GM21825 (cell line): ENCODE measurements around the gene CST2.
"Not testable (repeated sequence)": the region's sequence is repeated elsewhere in the genome, so short reads cannot be mapped to it uniquely, and the experiment has no call there.

ENCODE experiments used
- ATAC-seq: cut with Tn5 transposase; IDR thresholded peaks from one replicate; pipeline ENCODE4 v1.9.1; 2021; ENCODE audit warnings: mild to moderate bottlenecking, moderate library complexity; ENCODE audit not compliant: unreplicated experiment

CST2 gene, protein sequence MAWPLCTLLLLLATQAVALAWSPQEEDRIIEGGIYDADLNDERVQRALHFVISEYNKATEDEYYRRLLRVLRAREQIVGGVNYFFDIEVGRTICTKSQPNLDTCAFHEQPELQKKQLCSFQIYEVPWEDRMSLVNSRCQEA

DNA sequence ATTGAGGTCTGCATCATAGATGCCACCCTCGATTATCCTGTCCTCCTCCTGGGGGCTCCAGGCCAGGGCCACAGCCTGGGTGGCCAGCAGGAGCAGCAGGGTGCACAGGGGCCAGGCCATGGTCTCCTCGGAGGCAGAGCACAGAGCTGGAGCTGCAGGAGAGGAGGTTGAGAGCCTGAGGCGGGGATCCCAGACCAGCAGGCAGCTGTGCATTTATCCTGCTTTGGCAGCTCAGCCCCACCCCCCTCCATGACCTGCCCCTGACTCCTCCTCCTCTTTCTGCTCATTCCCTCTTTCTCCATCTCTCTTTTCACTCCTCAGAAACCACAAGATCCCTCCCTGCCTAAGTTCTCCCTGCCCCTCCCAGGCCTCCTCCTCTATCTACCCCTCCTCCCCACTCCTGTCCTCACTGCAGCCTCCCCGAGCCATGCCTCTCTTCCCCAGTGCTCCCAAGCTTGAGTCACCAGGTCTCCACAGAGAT is at the start of gene CST2:
CST2 (minus strand) TSS at position 189 of the 481 bp plus-strand sequence; CDS start at position 120, 69 bp downstream.
- ATAC-seq = no peak

DNA sequence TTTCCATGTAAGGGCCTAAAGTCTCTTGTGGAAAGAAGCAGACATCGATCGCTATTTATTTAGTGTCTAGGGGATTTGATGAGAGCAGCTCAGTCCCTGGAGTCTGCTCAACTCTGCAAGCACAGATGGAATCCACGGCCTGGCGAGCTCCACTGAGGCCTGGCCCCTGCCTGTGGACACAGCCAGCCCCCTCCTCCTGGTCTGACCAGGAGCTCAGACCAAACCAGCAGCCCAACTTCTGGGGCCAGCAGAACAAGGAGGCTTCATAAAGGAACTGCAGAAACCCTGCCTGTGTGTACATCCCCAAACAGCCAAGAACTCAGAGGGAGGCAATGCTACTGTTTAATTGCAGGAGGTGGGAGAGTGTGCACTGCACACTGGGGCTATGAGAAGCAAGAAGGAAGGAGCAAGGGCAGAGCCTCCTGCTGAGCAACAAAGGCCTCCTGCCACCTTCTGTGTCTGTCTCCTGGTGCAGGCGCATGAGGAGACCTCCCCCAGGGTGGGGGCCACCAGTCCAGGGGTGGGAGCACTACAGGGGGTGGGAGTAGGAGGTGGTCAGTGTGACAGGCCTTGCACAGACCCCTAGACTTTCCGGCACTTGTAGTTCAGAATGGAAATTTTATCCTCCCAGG is 49.2 kb upstream of the CST2 start:
- no peak for ATAC-seq

DNA sequence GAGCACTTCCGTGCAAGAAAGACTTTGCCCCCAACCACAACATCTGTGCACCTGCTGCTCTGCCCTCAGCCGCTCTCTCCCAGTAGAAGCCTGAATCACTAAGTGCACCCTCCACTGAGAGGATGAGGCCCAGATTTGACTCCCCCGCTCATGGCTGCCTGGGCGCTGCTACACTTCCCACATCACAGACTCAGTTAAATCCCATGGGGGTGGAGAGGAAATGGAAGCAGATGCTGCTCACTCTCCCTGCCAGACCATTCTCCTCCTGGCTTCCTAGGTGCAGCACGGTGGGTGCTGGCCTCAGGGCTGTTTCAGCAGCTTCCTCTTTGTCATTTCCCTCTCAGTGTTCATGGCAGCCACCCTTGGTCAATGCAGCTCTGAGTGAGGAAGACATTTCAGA is 48.2 kb upstream of the CST2 start:
- ATAC-seq = no peak

DNA sequence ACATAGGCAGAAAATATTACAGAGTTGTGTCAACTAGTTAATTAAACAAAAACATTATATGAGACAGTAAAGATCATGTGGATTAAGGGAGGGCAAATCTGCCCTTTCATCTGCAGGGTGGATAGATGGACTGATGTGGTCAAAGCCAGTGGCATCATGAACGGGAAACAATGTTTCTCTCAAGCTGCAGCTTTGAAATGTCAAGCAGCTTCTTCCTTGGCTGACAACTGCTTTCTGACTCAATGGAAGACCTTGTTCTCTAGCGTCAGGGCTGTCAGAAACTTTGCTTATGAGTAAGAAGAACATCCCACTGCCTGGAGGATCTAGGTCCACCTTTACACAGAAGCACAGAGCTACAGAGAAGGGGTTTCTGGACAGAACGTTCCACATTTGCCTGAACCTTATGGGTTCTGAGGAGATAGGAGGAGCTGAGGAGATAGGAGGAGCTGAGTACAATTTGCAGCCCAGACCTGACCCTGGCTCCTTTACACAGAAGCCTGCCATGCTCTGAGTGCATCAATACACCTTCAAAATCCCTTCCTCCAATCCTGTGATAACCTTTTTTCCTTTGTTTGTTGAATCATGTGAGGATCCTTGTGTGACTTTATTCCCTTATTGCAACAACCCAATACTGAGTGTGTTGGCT is 47.0 kb upstream of the CST2 start:
- no peak for ATAC-seq

DNA sequence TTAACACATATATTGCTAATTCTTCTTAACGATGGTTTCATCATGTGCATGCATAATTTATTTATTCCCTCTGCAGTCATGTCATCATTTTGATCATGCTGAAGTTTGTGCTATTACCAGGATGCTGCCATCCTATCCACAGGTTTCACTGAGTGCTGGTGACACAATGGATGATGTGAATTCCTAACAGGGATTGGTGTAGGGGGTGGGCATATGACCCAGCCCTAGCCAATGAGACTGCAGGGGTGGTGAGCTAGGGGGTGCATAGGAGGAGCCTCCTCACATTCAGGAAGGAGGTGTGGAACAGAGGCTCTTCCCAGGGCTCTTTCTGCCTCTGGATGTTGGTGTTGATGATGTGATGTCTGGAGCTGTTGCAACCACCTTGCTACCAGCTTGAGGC is 45.5 kb upstream of the CST2 start:
- no peak for ATAC-seq

DNA sequence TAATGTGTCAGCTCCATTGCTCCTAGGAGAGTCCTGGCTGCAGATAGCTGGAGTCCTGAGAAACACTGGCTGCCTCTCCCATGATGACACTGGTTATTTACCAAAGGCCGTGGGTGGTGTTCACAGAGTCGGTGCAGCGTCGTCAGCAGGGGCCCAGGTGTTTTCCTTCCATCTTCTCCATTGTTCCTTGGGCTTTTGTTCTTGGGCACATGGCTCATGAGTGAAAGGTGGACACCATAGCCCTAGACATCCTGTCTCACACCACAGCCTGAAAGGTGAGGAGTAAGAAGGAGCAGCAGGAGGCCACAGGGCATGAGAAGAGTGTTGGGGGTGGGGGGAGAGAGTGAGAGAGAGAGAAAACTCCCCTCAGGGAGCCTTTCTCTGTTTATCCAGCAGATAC is 43.9 kb upstream of the CST2 start:
- ATAC-seq = no peak

DNA sequence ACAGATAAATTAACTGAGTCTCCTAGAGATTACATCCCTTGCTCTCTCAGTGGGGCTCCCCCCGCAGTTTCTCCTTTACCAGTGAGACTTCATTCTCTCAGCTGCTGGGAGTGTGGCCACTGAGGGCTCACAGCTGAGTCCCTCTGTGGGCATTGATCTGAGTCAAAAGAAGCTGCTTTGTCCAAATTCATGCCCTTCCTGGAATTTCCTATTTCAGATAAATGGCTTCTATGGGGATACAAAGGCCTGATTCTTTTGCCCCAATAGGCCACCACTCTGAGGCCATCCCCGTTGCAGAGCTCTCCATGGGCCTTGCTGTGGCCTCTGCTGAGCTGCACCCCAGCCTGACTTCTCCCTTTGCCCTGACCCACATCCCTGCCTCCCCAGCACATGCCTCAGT is 43.0 kb upstream of the CST2 start:
- ATAC-seq = no peak

DNA sequence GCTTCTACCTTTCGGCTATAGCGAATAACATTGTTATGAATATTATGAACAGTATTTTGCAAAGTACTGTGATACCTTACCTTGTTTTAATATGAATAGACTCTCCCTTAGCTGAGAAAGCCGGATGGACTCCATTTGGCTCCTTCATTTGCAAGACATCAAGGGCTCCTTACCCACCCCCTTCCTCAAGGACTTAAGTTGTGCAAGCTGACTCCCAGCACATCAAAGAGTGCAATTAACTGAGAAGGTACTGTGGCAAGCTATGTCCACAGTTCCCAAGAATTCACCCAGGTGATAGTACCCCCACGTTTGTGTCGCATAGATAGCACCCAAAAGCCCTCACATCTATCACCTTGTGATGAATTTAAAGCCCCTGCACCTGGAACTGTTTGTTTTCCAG is 41.8 kb upstream of the CST2 start:
- ATAC-seq = no peak

DNA sequence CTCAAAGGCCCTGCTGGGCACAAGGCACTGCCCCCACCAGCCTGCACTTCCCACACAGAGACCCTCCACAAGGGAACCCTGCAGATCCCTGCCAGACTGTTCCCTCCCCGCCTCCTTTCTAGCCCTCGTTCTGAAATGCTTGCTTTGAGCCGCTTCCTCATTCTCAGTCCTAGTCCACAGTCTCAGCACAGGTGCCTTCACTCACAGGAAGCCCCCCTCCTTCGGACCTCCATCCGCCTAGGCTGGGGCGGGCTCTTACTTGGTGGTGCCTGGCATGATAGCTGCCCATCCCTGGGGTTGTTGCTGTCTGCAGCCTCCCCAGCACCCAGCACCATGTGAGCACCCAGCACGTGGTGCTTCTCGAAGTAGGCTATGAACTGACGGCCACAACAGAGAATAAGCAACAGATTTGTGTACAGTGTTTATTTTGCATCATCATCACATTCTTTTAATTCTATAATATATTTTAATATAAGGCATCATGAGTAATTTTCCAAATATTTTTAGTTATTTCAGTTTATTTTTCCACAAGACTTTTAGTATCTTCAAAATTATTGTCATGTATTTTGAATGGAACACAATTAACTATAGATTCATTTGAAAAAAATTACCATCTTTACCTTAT is 40.7 kb upstream of the CST2 start:
- ATAC-seq = no peak

DNA sequence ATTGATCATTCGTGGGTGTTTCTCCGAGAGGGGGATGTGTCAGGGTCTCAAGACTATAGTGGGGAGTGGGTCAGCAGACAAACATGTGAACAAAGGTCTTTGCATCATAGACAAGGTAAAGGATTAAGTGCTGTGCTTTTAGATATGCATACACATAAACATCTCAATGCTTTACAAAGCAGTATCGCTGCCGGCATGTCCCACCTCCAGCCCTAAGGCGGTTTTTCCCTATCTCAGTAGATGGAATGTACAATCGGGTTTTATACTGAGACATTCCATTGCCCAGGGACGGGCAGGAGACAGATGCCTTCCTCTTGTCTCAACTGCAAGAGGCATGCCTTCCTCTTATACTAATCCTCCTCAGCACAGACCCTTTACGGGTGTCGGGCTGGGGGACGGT is 34.2 kb upstream of the CST2 start:
- ATAC-seq = not testable (repeated sequence)

DNA sequence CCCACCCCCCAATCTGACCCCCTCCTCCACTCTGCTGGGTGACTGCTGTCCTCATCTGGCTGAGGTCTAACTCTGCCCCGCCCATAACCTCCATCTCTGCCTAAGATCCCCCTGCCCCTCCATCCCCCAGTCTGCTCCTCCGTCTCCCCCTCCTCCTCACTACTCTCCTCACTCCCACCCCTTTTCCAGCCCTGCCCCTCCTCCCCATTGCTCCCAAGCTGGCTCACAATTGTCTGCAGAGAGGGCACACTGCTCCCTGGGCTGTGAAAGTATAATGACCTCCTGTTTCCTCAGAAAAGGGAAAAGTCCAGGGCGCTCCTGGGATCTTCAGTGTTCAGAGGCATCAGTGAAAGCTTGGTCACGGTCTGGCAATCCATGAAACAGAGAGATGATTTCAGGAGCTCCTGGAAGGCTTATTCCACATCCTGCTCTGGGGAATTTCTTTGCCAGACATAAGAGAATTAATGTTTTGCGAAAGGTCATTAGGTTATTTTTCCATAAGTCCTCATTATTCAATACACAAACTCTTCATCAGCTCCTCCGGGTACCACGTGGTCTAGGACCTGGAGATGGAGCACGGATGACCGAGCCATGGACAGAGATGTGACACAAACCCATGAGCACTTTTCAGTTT is 31.6 kb upstream of the CST2 start:
- no peak for ATAC-seq

DNA sequence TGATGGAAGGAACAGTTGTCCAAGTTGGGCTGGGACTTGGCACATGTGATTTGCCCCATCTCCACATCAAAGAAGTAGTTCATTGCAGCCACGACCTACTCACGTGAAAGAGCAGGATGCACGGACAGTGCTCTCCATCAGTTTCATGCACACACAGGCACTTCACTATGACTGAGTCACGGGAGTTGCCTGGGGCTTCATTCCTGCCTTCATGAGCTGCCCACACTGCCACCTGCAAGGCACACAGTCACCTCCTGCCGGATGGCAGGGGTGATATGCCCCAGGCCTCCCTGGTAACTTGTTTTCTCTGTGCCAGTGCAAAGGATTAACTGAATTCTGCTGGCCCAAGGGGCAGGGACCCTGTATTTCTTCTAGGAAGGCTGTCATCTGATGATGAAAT is 30.2 kb upstream of the CST2 start:
- ATAC-seq = no peak

DNA sequence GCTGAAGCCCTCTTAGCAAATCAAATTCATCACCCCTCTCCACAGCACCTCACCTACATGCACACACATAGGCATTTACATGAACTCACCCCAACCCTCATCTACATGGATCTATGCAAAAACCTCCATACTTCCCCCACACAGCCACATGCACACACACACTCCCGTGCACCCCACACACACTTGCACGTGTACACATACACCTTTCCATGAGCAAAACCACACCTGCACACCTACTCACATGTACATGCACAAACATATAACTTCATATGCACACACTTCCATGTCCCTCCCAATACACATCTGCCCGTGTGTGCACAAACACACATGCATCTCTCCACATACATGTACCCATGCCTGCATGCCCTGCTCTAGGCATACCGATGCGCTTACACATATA is 29.7 kb upstream of the CST2 start:
- ATAC-seq = no peak

DNA sequence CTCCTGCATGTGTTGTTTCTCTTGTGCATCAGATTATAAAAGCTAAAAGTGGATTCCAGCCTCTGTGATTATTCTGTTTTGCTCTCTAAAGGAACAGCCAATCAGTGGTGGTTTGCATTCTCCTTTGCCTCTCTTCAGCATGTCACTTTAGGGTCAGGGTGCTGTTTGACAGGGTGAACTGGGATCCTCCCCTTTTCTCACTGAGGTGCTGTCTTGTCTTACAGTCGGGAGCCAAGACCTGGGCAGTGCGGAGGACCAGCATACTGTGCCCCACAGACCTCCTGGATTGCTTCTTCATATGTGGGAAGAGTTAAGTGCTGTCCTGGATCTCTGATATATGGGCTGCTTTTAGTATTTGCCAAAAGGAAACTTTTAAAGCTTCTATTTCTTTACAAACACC is 15.2 kb upstream of the CST2 start:
- no peak for ATAC-seq

DNA sequence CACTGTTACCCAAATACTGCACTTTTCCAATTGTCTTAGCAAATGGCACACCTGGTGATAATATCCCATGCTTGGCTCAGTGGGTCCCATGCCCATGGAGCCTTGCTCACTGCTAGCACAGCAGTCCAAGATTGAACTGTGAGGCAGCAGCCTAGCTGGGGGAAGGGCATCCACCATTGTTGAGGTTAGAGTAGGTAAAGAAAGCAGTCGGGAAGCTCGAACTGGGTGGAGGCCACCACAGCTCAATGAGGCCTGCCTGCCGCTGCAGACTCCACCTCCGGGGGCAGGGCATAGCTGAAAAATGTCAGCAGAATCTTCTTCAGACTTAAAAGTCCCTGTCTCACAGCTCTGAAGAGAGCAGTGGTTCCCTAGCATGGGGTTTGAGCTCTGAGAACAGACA is 9.2 kb upstream of the CST2 start:
- ATAC-seq = no peak

DNA sequence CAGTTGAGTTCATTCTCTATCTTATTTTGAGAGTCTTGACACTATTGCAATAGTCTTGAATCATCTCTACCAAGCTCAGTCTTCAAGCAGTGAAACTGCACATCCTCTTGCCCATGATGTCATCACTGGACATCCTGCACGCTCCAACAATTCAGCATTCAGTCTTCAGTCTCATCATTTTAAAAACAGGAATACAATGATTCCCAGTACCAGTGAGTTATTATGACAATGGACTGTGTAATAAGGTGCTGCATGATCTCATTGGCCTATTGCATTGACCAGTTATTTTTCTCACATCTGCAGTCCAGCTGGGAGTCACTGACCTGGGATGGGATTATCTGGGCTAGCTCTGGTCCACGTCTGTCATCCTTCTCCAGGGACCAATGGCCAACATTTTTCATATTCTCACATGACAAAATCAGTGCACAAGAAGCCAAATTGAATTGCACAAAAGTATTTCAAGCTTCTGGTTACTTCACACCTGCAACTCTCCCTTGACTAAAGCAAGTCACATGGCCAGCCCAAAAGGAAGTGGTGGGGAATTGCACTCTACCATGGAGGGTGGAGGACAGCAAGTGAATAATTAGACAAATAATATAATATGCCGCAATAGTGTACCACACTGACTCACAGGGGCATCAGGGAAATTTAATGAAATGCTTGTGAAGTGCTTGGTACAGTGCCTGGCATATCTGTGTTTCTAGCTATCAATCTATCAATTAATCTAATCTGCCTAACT is 6.4 kb upstream of the CST2 start:
- ATAC-seq = no peak

DNA sequence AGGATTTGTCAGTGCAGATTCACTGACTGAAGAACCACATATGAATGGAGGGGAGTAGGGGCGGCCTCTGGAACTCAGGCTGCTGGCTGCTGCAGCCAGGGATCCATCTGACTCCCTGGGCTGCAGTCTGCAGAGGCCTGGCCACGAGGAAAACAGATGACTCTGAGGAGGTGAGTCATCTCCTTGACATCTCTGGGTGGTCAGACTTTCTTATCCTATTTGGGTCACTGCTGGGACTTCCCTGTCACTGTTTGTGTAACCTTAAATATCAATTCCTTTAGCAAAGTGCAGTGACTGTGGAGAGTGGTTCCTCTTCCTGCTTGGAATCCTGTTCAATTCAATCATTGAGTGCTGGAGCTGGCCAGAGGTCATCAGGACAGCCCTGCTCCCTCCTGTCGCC is 5.4 kb upstream of the CST2 start:
- not testable (repeated sequence) for ATAC-seq

DNA sequence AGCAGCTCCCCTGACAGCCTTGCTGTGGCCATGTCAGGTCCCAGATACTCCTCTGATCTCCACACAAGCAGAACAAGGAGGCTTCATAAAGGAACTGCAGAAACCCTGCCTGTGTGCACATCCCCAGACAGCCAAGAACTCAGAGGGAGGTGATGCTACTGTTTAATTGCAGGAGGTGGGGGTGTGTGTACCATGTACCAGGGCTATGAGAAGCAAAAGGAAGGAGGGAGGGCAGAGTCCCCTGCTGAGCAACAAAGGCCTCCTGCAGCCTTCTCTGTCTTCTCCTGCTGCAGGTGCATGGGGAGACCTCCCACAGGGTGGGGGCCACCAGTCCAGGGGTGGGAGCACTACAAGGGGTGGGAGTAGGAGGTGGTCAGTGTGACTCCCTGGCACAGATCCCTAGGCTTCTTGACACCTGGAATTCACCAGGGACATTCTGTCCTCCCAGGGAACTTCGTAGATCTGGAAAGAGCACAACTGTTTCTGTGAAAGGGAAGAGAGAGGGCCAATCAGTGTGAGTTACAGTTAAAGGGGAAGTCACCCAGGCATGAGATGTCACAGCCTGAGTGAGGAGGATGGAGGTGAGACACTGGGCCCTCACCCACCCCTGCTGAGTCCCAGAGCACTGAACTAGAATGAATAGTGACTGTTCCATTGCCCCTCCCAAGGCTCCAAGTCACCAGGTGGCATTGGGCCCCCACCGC is 2.8 kb downstream of the CST2 start:
- no peak for ATAC-seq

DNA sequence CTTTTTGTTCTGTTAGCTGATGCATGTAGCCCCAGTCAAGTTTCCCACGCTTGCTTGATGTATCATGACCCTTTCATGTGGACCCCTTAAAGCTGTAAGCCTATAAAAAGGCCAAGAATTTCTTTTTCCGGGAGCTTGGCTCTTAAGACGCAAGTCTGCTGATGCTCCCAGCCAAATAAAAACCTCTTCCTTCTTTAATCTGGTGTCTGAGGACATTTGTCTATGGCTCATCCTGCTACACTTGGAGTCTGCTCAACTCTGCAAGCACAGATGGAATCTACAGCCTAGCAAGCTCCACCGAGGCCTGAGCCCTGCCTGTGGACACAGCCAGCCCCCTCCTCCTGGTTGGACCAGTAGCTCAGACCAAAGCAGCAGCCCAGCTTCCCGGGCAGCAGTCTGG is 3.4 kb downstream of the CST2 start:
- ATAC-seq = no peak

DNA sequence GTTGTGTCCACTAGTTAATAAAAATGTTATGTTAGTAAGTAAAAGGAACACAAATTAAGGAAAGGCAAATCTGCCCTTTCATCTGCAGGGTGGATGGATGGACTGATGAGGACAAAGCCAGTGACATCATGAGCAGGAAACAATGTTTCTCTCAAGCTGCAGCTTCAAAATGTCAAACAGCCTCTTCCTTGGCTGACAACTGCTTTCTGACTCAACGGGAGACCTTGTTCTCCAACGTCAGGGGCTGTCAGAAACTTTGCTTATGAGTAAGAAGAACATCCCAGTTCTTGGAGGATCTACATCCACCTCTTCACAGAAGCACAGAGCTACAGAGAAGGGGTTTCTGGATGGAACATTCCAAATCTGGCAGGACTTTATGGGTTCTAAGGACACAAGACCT is 6.0 kb downstream of the CST2 start:
- no peak for ATAC-seq
